Right atrium auricular region (tissue), 2 donors: ENCODE measurements around the gene VPS25. TPM values are rescaled to one million over a fixed set of nuclear protein-coding genes. Genes with fewer than 3 reads are reported as not detected.
A peak's percentile ranks its signal among the peaks of the same experiment; 100 is the strongest.
"Not testable (repeated sequence)": the region's sequence is repeated elsewhere in the genome, so short reads cannot be mapped to it uniquely, and the experiment has no call there.

ENCODE experiments used
- DNase-seq: peaks from one replicate; pipeline ENCODE4 v3.0.0-alpha.2; 2019; ENCODE audit warnings: low spot score
- H3K27ac ChIP-seq, 2 donors: fragments of 200-600 bp; sonication (generic); 1 replicate in 1 of 2; 2 replicates in 1 of 2; pipeline ENCODE4 v1.5.1; 2016 to 2019
- H3K27me3 ChIP-seq, 2 donors: fragments of 200-600 bp; sonication (generic); one replicate each; pipeline versions ENCODE4 v1.5.1 to v1.6.0; 2017 to 2019
- H3K36me3 ChIP-seq: fragments of 200-600 bp; sonication (generic); one replicate; pipeline ENCODE4 v1.5.1; 2016
- H3K4me1 ChIP-seq, 2 donors: fragments of 200-600 bp; sonication (generic); one replicate each; pipeline versions ENCODE4 v1.5.1 to v1.6.0; 2017 to 2019
- H3K4me3 ChIP-seq, 2 donors: fragments of 200-600 bp; sonication (generic); 1 replicate in 1 of 2; 2 replicates in 1 of 2; pipeline ENCODE4 v1.5.1; 2017 to 2019; ENCODE audit warnings: mild to moderate bottlenecking in 1 of 2, moderate library complexity in 1 of 2
- H3K9me3 ChIP-seq, 2 donors: fragments of 200-600 bp; sonication (generic); one replicate each; pipeline ENCODE4 v1.5.1; 2019
- CTCF ChIP-seq, 2 donors: fragments of 200-600 bp; sonication (generic); IDR thresholded peaks; one replicate each; pipeline ENCODE4 v1.5.1; 2019; ENCODE audit warnings: antibody characterized with exemption in 2 of 2
- total RNA-seq, 2 donors: library from RNA; depleted of rRNA; stranded (reverse); fragments of >200 nt; gene quantifications; one replicate each; pipeline ENCODE4 v1.1.0, GENCODE V29; 2016

Gene VPS25
- total RNA-seq, 2 donors from 2014 or later = 37.9 to 39.8 TPM

- TF ChIP-seq CTCF (IDR thresholded peaks at IDR 0.05) = no peak
- no peaks in the 10 kb centered on the region for H3K9me3 ChIP-seq
- H3K27ac ChIP-seq = no peak overlapping the region
Measured at GRCh38 chr17:42766124-42766523, 7.1 kb upstream of the VPS25 start.

GRCh38 chr17:42767512-42767911 is 5.7 kb upstream of the VPS25 start:
- H3K27me3 ChIP-seq = no peaks in the 10 kb centered on the region
- no peak for TF ChIP-seq CTCF (IDR thresholded peaks at IDR 0.05)
- H3K4me1 ChIP-seq = peaks cover 0 to 9% of the 10 kb centered on the region in 2 donors
- no peaks in the 10 kb centered on the region for H3K36me3 ChIP-seq
- no peak for DNase-seq
- H3K4me3 ChIP-seq = no peak overlapping the region
- no peaks in the 10 kb centered on the region for H3K9me3 ChIP-seq
- H3K27ac ChIP-seq = no peak overlapping the region

More at GRCh38 chr17:42766124-42766523, 7.1 kb upstream of the VPS25 start:
- Histone ChIP-seq H3K4me3 (no peak overlapping the region), H3K27me3 (no peaks in the 10 kb centered on the region), H3K36me3 (no peaks in the 10 kb centered on the region), H3K4me1 (peaks cover 0 to 19% of the 10 kb centered on the region in 2 donors)
- DNase-seq = no peak

GRCh38 chr17:42768006-42768405 is 5.2 kb upstream of the VPS25 start:
- not testable (repeated sequence) for H3K4me3 ChIP-seq, H3K36me3 ChIP-seq, H3K4me1 ChIP-seq, H3K27me3 ChIP-seq, DNase-seq, H3K27ac ChIP-seq, H3K9me3 ChIP-seq

GRCh38 chr17:42769964-42770363 is 3.3 kb upstream of the VPS25 start:
- not testable (repeated sequence) for H3K27ac ChIP-seq, H3K27me3 ChIP-seq, H3K36me3 ChIP-seq, H3K9me3 ChIP-seq, H3K4me3 ChIP-seq, DNase-seq
- H3K4me1 ChIP-seq = peaks cover 0 to 18% of the 10 kb centered on the region in 2 donors

GRCh38 chr17:42772945-42773289 is 332 bp upstream of the VPS25 start:
- H3K36me3 ChIP-seq = peaks cover 27% of the 10 kb centered on the region
- H3K27ac ChIP-seq = peak overlapping the region; percentile 64 to 81
- TF ChIP-seq CTCF (IDR thresholded peaks at IDR 0.05) = no peak
- DNase-seq = no peak
- no peaks in the 10 kb centered on the region for H3K9me3 ChIP-seq
- H3K4me1 ChIP-seq = peaks cover 0 to 18% of the 10 kb centered on the region in 2 donors
- no peaks in the 10 kb centered on the region for H3K27me3 ChIP-seq
- H3K4me3 ChIP-seq = peak overlapping the region; percentile 63 to 82

GRCh38 chr17:42774066-42774745 is 957 bp downstream of the VPS25 start:
- no peaks in the 10 kb centered on the region for H3K9me3 ChIP-seq
- no peak for TF ChIP-seq CTCF (IDR thresholded peaks at IDR 0.05)
- peak overlapping the region in 1 of 2 donors; percentile 81 for H3K27ac ChIP-seq
- peaks cover 40% of the 10 kb centered on the region for H3K36me3 ChIP-seq
- DNase-seq = no peak
- peaks cover 0 to 18% of the 10 kb centered on the region in 2 donors for H3K4me1 ChIP-seq
- H3K27me3 ChIP-seq = no peaks in the 10 kb centered on the region
- peak overlapping the region; percentile 63 to 82 for H3K4me3 ChIP-seq

GRCh38 chr17:42775534-42776098 is 2.4 kb downstream of the VPS25 start:
- no peak overlapping the region for H3K4me3 ChIP-seq
- no peak overlapping the region for H3K27ac ChIP-seq
- H3K27me3 ChIP-seq = no peaks in the 10 kb centered on the region
- H3K4me1 ChIP-seq = peaks cover 0 to 27% of the 10 kb centered on the region in 2 donors
- TF ChIP-seq CTCF (IDR thresholded peaks at IDR 0.05) = no peak
- peaks cover 45% of the 10 kb centered on the region for H3K36me3 ChIP-seq
- H3K9me3 ChIP-seq = no peaks in the 10 kb centered on the region
- DNase-seq = no peak
